Measurements from ENCODE around the gene MAF. TPM values are rescaled to one million over a fixed set of nuclear protein-coding genes. Genes with fewer than 3 reads are reported as not detected.

Gene MAF
- polyA plus RNA-seq, 1 donor from 2014 or later = 2.1 TPM

DNA sequence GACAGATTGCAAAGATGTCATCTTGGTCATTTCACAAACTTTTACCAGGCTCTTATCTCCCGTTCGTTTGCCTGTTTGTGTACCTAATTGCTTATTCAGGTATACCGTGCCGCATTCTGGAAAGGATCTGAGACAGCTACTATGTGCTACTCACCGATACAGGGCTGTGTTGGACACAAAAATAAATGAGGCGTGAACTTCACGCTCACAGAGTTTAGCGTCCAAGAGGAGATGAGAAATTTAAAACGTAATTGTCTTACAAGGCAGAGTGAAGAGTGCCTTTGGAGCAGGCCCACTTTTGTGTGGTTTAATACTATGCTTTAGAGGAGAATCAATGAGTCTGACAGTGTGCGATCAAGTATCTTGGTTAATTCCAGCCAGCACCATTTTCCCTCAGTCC lies 26.7 kb downstream of the MAF start:
- H3K9ac ChIP-seq (ENCODE audit: low read length) = no peak overlapping the region
- H2AFZ ChIP-seq (ENCODE audit: low read depth, low read length) = no peak overlapping the region
- H3K79me2 ChIP-seq (replicated peaks; ENCODE audit: insufficient read depth, low read length) = no peaks in the 10 kb centered on the region
- H3K27me3 ChIP-seq (ENCODE audit: insufficient read depth, low read depth, low read length) = no peaks in the 10 kb centered on the region
- H3K9me2 ChIP-seq (ENCODE audit: insufficient read depth, low read length) = no peaks in the 10 kb centered on the region
- H4K20me1 ChIP-seq (ENCODE audit: insufficient read depth) = no peaks in the 10 kb centered on the region
- H3K9me3 ChIP-seq (ENCODE audit: low read length) = no peaks in the 10 kb centered on the region
- no peaks in the 10 kb centered on the region for H3K36me3 ChIP-seq (ENCODE audit: insufficient read depth, low read length)
- H3K4me3 ChIP-seq (ENCODE audit: low read length) = no peak overlapping the region
- H3F3A ChIP-seq (ENCODE audit: insufficient read depth, low read length, poor library complexity, severe bottlenecking) = no peaks in the 10 kb centered on the region
- TF ChIP-seq EZH2 (IDR thresholded peaks at IDR 0.05; ENCODE audit: borderline replicate concordance, insufficient read depth, low read length, poor library complexity, severe bottlenecking) (no peak), RAD21 (conservative IDR thresholded peaks at IDR 0.05) (no peak), MXI1 (conservative IDR thresholded peaks at IDR 0.05; ENCODE audit: poor library complexity, severe bottlenecking) (no peak), EP300 (conservative IDR thresholded peaks at IDR 0.05; ENCODE audit: poor library complexity, severe bottlenecking) (no peak), SMC3 (conservative IDR thresholded peaks at IDR 0.05; ENCODE audit: poor library complexity) (no peak), CTCF (IDR thresholded peaks at IDR 0.05; ENCODE audit: poor library complexity, severe bottlenecking) (no peak), TAF1 (IDR thresholded peaks at IDR 0.05; ENCODE audit: low read depth) (no peak), POLR2AphosphoS5 (IDR thresholded peaks at IDR 0.05) (no peak)
- TF ChIP-seq, protein P1, sequence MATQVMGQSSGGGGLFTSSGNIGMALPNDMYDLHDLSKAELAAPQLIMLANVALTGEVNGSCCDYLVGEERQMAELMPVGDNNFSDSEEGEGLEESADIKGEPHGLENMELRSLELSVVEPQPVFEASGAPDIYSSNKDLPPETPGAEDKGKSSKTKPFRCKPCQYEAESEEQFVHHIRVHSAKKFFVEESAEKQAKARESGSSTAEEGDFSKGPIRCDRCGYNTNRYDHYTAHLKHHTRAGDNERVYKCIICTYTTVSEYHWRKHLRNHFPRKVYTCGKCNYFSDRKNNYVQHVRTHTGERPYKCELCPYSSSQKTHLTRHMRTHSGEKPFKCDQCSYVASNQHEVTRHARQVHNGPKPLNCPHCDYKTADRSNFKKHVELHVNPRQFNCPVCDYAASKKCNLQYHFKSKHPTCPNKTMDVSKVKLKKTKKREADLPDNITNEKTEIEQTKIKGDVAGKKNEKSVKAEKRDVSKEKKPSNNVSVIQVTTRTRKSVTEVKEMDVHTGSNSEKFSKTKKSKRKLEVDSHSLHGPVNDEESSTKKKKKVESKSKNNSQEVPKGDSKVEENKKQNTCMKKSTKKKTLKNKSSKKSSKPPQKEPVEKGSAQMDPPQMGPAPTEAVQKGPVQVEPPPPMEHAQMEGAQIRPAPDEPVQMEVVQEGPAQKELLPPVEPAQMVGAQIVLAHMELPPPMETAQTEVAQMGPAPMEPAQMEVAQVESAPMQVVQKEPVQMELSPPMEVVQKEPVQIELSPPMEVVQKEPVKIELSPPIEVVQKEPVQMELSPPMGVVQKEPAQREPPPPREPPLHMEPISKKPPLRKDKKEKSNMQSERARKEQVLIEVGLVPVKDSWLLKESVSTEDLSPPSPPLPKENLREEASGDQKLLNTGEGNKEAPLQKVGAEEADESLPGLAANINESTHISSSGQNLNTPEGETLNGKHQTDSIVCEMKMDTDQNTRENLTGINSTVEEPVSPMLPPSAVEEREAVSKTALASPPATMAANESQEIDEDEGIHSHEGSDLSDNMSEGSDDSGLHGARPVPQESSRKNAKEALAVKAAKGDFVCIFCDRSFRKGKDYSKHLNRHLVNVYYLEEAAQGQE (IDR thresholded peaks at IDR 0.05; ENCODE audit: borderline replicate concordance) = no peak
- H3K4me2 ChIP-seq (ENCODE audit: low read length) = no peak overlapping the region
- no peak overlapping the region for H3K27ac ChIP-seq (ENCODE audit: low read length)

- Histone ChIP-seq H3K27me3 (ENCODE audit: insufficient read depth, low read depth, low read length) (no peaks in the 10 kb centered on the region), H3K4me3 (ENCODE audit: low read length) (no peak overlapping the region)
Observed at GRCh38 chr16:79573071-79573470, 27.5 kb downstream of the MAF start.

More at GRCh38 chr16:79573071-79573470, 27.5 kb downstream of the MAF start:
- Histone ChIP-seq H3K9ac (ENCODE audit: low read length) (no peak overlapping the region), H4K20me1 (ENCODE audit: insufficient read depth) (no peaks in the 10 kb centered on the region), H3K36me3 (ENCODE audit: insufficient read depth, low read length) (no peaks in the 10 kb centered on the region), H3K4me2 (ENCODE audit: low read length) (no peak overlapping the region), H3F3A (ENCODE audit: insufficient read depth, low read length, poor library complexity, severe bottlenecking) (no peaks in the 10 kb centered on the region), H3K9me3 (ENCODE audit: low read length) (no peaks in the 10 kb centered on the region), H2AFZ (ENCODE audit: low read depth, low read length) (no peak overlapping the region), H3K79me2 (replicated peaks; ENCODE audit: insufficient read depth, low read length) (no peaks in the 10 kb centered on the region), H3K27ac (ENCODE audit: low read length) (no peak overlapping the region), H3K9me2 (ENCODE audit: insufficient read depth, low read length) (no peaks in the 10 kb centered on the region)
- TF ChIP-seq POLR2AphosphoS5 (IDR thresholded peaks at IDR 0.05) (no peak), CTCF (IDR thresholded peaks at IDR 0.05; ENCODE audit: poor library complexity, severe bottlenecking) (no peak), RAD21 (conservative IDR thresholded peaks at IDR 0.05) (no peak), TAF1 (IDR thresholded peaks at IDR 0.05; ENCODE audit: low read depth) (no peak), EZH2 (IDR thresholded peaks at IDR 0.05; ENCODE audit: borderline replicate concordance, insufficient read depth, low read length, poor library complexity, severe bottlenecking) (no peak)
- TF ChIP-seq, protein P1 (IDR thresholded peaks at IDR 0.05; ENCODE audit: borderline replicate concordance) = no peak
